Measurements from ENCODE around the gene WFDC2.

The WFDC2 gene

GRCh38 chr20:45436732-45437485 lies 32.6 kb upstream of the WFDC2 start (continued):
- TF ChIP-seq ZNF677 (tag by site-specific recombination; IDR thresholded peaks at IDR 0.05) (no peak), ZNF585B (tag by site-specific recombination; IDR thresholded peaks at IDR 0.05) (no peak), ZXDB (tag by site-specific recombination; IDR thresholded peaks at IDR 0.05) (peak; percentile 53; the same call in 1 of the 2 replicates), ZNF398 (tag by site-specific recombination; IDR thresholded peaks at IDR 0.05) (no peak), SP7 (tag by site-specific recombination; IDR thresholded peaks at IDR 0.05) (peak; percentile 63), ZNF302 (tag by site-specific recombination; IDR thresholded peaks at IDR 0.05; ENCODE audit: low read depth) (no peak), ZNF704 (tag by site-specific recombination; IDR thresholded peaks at IDR 0.05) (no peak), ZNF354C (tag by site-specific recombination; IDR thresholded peaks at IDR 0.05; ENCODE audit: borderline replicate concordance, low read depth) (no peak), INSM2 (tag by site-specific recombination; IDR thresholded peaks at IDR 0.05) (peak; percentile 28; the same call in 1 of the 2 replicates), ZNF112 (tag by site-specific recombination; IDR thresholded peaks at IDR 0.05) (no peak), SP2 (tag by site-specific recombination; IDR thresholded peaks at IDR 0.05) (no peak), ZNF416 (tag by site-specific recombination; IDR thresholded peaks at IDR 0.05) (no peak), GFI1B (tag by site-specific recombination; IDR thresholded peaks at IDR 0.05) (no peak), BCL6B (tag by site-specific recombination; IDR thresholded peaks at IDR 0.05) (no peak), ZNF785 (tag by site-specific recombination; IDR thresholded peaks at IDR 0.05) (no peak), ZSCAN5A (tag by site-specific recombination; IDR thresholded peaks at IDR 0.05) (no peak), ZNF664 (tag by site-specific recombination; IDR thresholded peaks at IDR 0.05) (no peak), ZNF155 (tag by site-specific recombination; IDR thresholded peaks at IDR 0.05) (no peak), ZNF23 (tag by site-specific recombination; IDR thresholded peaks at IDR 0.05; ENCODE audit: borderline replicate concordance) (no peak), ZNF26 (tag by site-specific recombination; IDR thresholded peaks at IDR 0.05) (no peak), YY1 (tag by site-specific recombination; IDR thresholded peaks at IDR 0.05) (0 out of 2 replicates have a peak, but pooled peaks have one; percentile 40), ZNF433 (tag by site-specific recombination; IDR thresholded peaks at IDR 0.05; ENCODE audit: low read depth) (no peak), ZNF692 (tag by site-specific recombination; IDR thresholded peaks at IDR 0.05) (peak; percentile 51; the same call in 1 of the 2 replicates), SETDB1 (IDR thresholded peaks at IDR 0.05; ENCODE audit: insufficient read length, low read length) (no peak), ZNF626 (tag by site-specific recombination; IDR thresholded peaks at IDR 0.05) (no peak), ZNF76 (tag by site-specific recombination; IDR thresholded peaks at IDR 0.05; ENCODE audit: borderline replicate concordance, low read depth) (no peak), ZNF19 (tag by site-specific recombination; IDR thresholded peaks at IDR 0.05; ENCODE audit: low read depth) (no peak), GLI4 (tag by site-specific recombination; IDR thresholded peaks at IDR 0.05) (no peak), ZNF37A (tag by site-specific recombination; IDR thresholded peaks at IDR 0.05) (no peak), ZNF121 (tag by site-specific recombination; IDR thresholded peaks at IDR 0.05) (no peak)
